CD14-positive monocyte (primary cell): ENCODE measurements around the gene ZNF407. TPM values are rescaled to one million over a fixed set of nuclear protein-coding genes. Genes with fewer than 3 reads are reported as not detected.

Experiments
- DNase-seq, 3 donors: peaks; one replicate each; pipeline ENCODE4 v3.0.0-alpha.2; 2011 to 2022
- H2AFZ ChIP-seq: 2 replicates; pipeline ENCODE4 v1.6.0; 2012; ENCODE audit warnings: mild to moderate bottlenecking, low read depth, low read length, inconsistent platforms; ENCODE audit not compliant: insufficient read depth, poor library complexity, severe bottlenecking
- H3K27ac ChIP-seq, 2 donors: 1 replicate in 1 of 2; 2 replicates in 1 of 2; pipeline ENCODE4 v1.5.1; 2012 to 2013; ENCODE audit warnings: low read length in 2 of 2, control low read depth in 1 of 2, inconsistent platforms in 1 of 2, low read depth in 1 of 2, mild to moderate bottlenecking in 1 of 2
- H3K27me3 ChIP-seq, 2 donors: one replicate each; pipeline versions ENCODE4 v1.6.0 to v1.6.1; 2011 to 2013; ENCODE audit warnings: low read length in 2 of 2; ENCODE audit not compliant: control insufficient read depth in 2 of 2, insufficient read depth in 2 of 2
- H3K36me3 ChIP-seq, 2 donors: replicated peaks in 1 of 2; 1 replicate in 1 of 2; 2 replicates in 1 of 2; pipeline versions ENCODE4 v1.5.1 to v1.6.1; 2012 to 2013; ENCODE audit warnings: low read length in 2 of 2, control low read depth in 1 of 2, inconsistent platforms in 1 of 2, mild to moderate bottlenecking in 1 of 2; ENCODE audit not compliant: insufficient read depth in 2 of 2, control insufficient read depth in 1 of 2
- H3K4me1 ChIP-seq, 2 donors: 1 replicate in 1 of 2; 2 replicates in 1 of 2; pipeline versions ENCODE4 v1.5.1 to v1.6.1; 2012 to 2013; ENCODE audit warnings: low read length in 2 of 2, control low read depth in 1 of 2, inconsistent platforms in 1 of 2, mild to moderate bottlenecking in 1 of 2, moderate library complexity in 1 of 2; ENCODE audit not compliant: insufficient read depth in 2 of 2, control insufficient read depth in 1 of 2
- H3K4me2 ChIP-seq: replicated peaks from 2 replicates; pipeline ENCODE3; 2012; ENCODE audit warnings: low read length, moderate library complexity, mild to moderate bottlenecking; ENCODE audit not compliant: poor library complexity, severe bottlenecking; ENCODE audit errors: extremely low read depth
- H3K4me3 ChIP-seq, 3 experiments: fragments of 200-600 bp in 1 of 3; sonication (generic) in 1 of 3; replicated peaks in 1 of 3; 1 replicate in 2 of 3; 2 replicates in 1 of 3; pipeline ENCODE4 v1.5.1; 2011 to 2013; ENCODE audit warnings: low read length in 3 of 3, mild to moderate bottlenecking in 3 of 3, control low read depth in 2 of 3, low read depth in 2 of 3, inconsistent platforms in 1 of 3, moderate library complexity in 1 of 3
- H3K79me2 ChIP-seq: 2 replicates; pipeline ENCODE4 v1.6.0; 2012; ENCODE audit warnings: mild to moderate bottlenecking, control low read depth, inconsistent platforms, low read length, moderate library complexity; ENCODE audit not compliant: insufficient read depth
- H3K9ac ChIP-seq: 2 replicates; pipeline ENCODE4 v1.6.0; 2017; ENCODE audit warnings: low read length, mild to moderate bottlenecking; ENCODE audit not compliant: insufficient read depth, poor library complexity, severe bottlenecking
- H3K9me3 ChIP-seq, 2 donors: replicated peaks in 1 of 2; 1 replicate in 1 of 2; 2 replicates in 1 of 2; pipeline versions ENCODE4 v1.5.1 to v1.6.1; 2012 to 2013; ENCODE audit warnings: low read length in 2 of 2, control low read depth in 1 of 2; ENCODE audit not compliant: control insufficient read depth in 1 of 2, insufficient read depth in 1 of 2
- H4K20me1 ChIP-seq: 2 replicates; pipeline ENCODE4 v1.6.0; 2012; ENCODE audit warnings: mild to moderate bottlenecking, low read length, control low read depth, moderate library complexity; ENCODE audit not compliant: insufficient read depth
- H3K27ac Mint-ChIP-seq, 7 donors: one replicate each; pipeline ENCODE4 v1.8.0; 2020; ENCODE audit warnings: mild to moderate bottlenecking in 7 of 7, mixed read lengths in 7 of 7, moderate library complexity in 6 of 7, inconsistent platforms in 2 of 7
- H3K27me3 Mint-ChIP-seq, 3 donors: one replicate each; pipeline ENCODE4 v1.8.0; 2021 to 2022; ENCODE audit warnings: low read depth in 3 of 3, mild to moderate bottlenecking in 3 of 3, mixed read lengths in 3 of 3, moderate library complexity in 3 of 3, inconsistent platforms in 1 of 3
- H3K36me3 Mint-ChIP-seq, 2 donors: one replicate each; pipeline ENCODE4 v1.8.0; 2020; ENCODE audit warnings: mixed read lengths in 2 of 2, inconsistent platforms in 1 of 2, mild to moderate bottlenecking in 1 of 2
- H3K4me1 Mint-ChIP-seq: one replicate; pipeline ENCODE4 v1.8.0; 2020; ENCODE audit warnings: mild to moderate bottlenecking, mixed read lengths
- H3K4me3 Mint-ChIP-seq, 2 donors: one replicate each; pipeline ENCODE4 v1.8.0; 2020; ENCODE audit warnings: mild to moderate bottlenecking in 2 of 2, mixed read lengths in 2 of 2, moderate library complexity in 1 of 2
- H3K9me3 Mint-ChIP-seq, 7 donors: one replicate each; pipeline ENCODE4 v1.8.0; 2020 to 2022; ENCODE audit warnings: mixed read lengths in 7 of 7, mild to moderate bottlenecking in 6 of 7, moderate library complexity in 6 of 7, inconsistent platforms in 2 of 7
- WGBS: methylation state at CpG from one replicate; pipeline ENCODE4 v1.1.5; 2013; ENCODE audit warnings: missing lambda C conversion rate; ENCODE audit not compliant: insufficient coverage; 5-methylcytosine and 5-hydroxymethylcytosine counted together
- intact Hi-C, 2 donors: fragments of 100-400 bp; cut with micrococcal nuclease; formaldehyde crosslinking; loops; one replicate each; pipeline versions ENCODE4 v1.15.0 to v1.15.1; 2023
- polyA plus RNA-seq, 3 donors: library from polyadenylated mRNA; depleted of rRNA in 1 of 3; unstranded in 2 of 3; stranded (reverse) in 1 of 3; fragments of 300-500 nt in 2 of 3; fragments of >200 nt in 1 of 3; fragmentation: Illumina TruSeq in 2 of 3; gene quantifications; 1 replicate in 2 of 3; 2 replicates in 1 of 3; pipeline ENCODE4 v1.2.3, GENCODE V29; 2012 to 2021
- TF ChIP-seq, protein P1 (sequence below): fragments of 200-600 bp; IDR thresholded peaks from one replicate; pipeline ENCODE4 v1.8.0; 2022; ENCODE audit warnings: antibody characterized with exemption, mild to moderate bottlenecking

The ZNF407 gene
- polyA plus RNA-seq, 3 donors, result 1.3 to 3.6 (median 1.6) TPM

DNA sequence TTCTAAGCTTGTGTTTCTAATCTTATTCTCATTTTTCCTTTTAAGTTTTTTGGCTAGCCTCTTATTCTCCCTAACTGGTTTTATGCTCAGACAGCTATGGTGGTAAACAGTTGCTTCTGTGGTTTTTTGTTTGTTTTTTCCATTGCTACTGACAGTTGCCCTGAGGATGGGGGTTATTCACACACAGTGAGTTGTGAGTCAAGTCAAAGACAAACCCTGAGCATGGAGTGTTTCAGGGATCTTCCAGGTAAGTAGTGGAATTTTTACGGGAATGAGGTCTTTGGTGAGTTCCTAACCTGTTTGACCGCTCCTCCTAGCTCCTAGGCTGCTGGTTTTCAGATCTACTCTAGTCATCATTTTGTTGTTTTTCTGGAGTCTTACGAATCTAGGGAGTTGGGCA lies 162.8 kb downstream of the ZNF407 start:
- Mint-ChIP-seq H3K27me3 (no peaks in the 10 kb centered on the region), H3K36me3 (peaks cover 4 to 26% of the 10 kb centered on the region in 2 donors), H3K9me3 (peaks cover 7 to 18% (median 14%) of the 10 kb centered on the region in 7 donors), H3K27ac (no peak overlapping the region), H3K4me3 (no peak overlapping the region), H3K4me1 (no peaks in the 10 kb centered on the region)
- H3K27ac ChIP-seq, result no peak overlapping the region
- H3K4me1 ChIP-seq, result no peaks in the 10 kb centered on the region
- no peaks in the 10 kb centered on the region for H3K27me3 ChIP-seq
- no peak overlapping the region for H3K9ac ChIP-seq
- H3K4me3 ChIP-seq, result no peak overlapping the region
- H2AFZ ChIP-seq, result no peak overlapping the region
- intact Hi-C loops, result no loop called here
- H3K9me3 ChIP-seq, result peaks cover 0 to 6% of the 10 kb centered on the region in 2 donors
- TF ChIP-seq, protein P1, sequence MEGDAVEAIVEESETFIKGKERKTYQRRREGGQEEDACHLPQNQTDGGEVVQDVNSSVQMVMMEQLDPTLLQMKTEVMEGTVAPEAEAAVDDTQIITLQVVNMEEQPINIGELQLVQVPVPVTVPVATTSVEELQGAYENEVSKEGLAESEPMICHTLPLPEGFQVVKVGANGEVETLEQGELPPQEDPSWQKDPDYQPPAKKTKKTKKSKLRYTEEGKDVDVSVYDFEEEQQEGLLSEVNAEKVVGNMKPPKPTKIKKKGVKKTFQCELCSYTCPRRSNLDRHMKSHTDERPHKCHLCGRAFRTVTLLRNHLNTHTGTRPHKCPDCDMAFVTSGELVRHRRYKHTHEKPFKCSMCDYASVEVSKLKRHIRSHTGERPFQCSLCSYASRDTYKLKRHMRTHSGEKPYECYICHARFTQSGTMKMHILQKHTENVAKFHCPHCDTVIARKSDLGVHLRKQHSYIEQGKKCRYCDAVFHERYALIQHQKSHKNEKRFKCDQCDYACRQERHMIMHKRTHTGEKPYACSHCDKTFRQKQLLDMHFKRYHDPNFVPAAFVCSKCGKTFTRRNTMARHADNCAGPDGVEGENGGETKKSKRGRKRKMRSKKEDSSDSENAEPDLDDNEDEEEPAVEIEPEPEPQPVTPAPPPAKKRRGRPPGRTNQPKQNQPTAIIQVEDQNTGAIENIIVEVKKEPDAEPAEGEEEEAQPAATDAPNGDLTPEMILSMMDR, result no peak
- no peak for DNase-seq
- no peaks in the 10 kb centered on the region for H3K79me2 ChIP-seq
- no peak overlapping the region for H3K4me2 ChIP-seq
- H4K20me1 ChIP-seq, result no peaks in the 10 kb centered on the region
- no peaks in the 10 kb centered on the region for H3K36me3 ChIP-seq
- 100% methylated on average over 2 of the region's 3 CpGs for WGBS

DNA sequence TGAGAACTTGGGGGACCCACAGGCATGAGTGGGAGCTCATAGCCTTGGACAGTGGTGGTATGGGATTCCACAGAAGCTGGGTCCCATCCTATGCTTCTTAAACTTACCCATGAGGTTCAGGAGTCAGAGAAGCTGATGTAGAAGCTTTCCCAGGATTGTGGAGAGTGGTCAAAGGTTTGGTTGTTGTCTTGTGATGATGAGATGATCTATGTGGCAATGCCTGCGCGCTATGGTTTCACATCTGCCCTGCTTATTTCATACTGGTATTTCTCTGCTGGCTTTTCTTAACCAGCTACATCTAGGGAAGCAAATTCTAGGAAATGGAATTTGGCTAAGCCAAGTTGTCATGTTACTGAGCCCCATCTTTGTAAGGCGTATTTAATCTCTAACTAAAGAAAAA lies 168.6 kb downstream of the ZNF407 start:
- TF ChIP-seq, protein P1, result no peak
- no peaks in the 10 kb centered on the region for H3K9me3 ChIP-seq
- H2AFZ ChIP-seq, result no peak overlapping the region
- peaks cover 0 to 7% (median 4%) of the 10 kb centered on the region in 7 donors for H3K9me3 Mint-ChIP-seq
- H3K36me3 Mint-ChIP-seq, result peaks cover 5 to 7% of the 10 kb centered on the region in 2 donors
- H3K27me3 Mint-ChIP-seq, result no peaks in the 10 kb centered on the region
- DNase-seq, result no peak
- H3K4me1 Mint-ChIP-seq, result no peaks in the 10 kb centered on the region
- WGBS, result no CpG with 5 or more reads among the region's 3 CpGs
- H3K9ac ChIP-seq, result no peak overlapping the region
- no peak overlapping the region for H3K4me3 Mint-ChIP-seq
- H3K27ac Mint-ChIP-seq, result no peak overlapping the region
- intact Hi-C loops, result no loop called here
- H3K4me1 ChIP-seq, result no peaks in the 10 kb centered on the region
- H3K4me2 ChIP-seq, result no peak overlapping the region
- H3K27ac ChIP-seq, result no peak overlapping the region
- H3K27me3 ChIP-seq, result no peaks in the 10 kb centered on the region
- no peak overlapping the region for H3K4me3 ChIP-seq
- no peaks in the 10 kb centered on the region for H4K20me1 ChIP-seq
- no peaks in the 10 kb centered on the region for H3K36me3 ChIP-seq
- H3K79me2 ChIP-seq, result no peaks in the 10 kb centered on the region
